ENCODE data around the gene RBM47.
A peak's percentile ranks its signal among the peaks of the same experiment; 100 is the strongest.

Gene RBM47

DNA sequence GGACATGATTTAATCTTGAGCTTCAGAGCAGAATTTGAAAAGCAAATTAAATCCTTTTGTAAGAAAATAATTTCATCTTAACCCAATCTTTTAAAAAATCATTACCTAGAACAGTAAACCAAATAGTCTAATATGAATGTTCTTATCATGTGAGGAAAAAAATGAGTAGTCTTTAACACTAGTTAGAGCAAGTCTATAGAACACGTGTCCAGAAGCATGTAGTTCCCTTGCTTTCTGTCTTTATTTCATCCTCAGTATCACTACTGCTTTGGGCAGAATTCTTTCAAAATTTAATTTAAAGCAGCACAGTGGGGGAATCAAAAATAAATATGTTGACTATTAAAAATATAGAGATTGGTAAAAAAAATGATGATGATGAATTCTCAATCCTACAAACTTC, 2.1 kb downstream of the RBM47 start:
- no peak for DNase-seq

DNA sequence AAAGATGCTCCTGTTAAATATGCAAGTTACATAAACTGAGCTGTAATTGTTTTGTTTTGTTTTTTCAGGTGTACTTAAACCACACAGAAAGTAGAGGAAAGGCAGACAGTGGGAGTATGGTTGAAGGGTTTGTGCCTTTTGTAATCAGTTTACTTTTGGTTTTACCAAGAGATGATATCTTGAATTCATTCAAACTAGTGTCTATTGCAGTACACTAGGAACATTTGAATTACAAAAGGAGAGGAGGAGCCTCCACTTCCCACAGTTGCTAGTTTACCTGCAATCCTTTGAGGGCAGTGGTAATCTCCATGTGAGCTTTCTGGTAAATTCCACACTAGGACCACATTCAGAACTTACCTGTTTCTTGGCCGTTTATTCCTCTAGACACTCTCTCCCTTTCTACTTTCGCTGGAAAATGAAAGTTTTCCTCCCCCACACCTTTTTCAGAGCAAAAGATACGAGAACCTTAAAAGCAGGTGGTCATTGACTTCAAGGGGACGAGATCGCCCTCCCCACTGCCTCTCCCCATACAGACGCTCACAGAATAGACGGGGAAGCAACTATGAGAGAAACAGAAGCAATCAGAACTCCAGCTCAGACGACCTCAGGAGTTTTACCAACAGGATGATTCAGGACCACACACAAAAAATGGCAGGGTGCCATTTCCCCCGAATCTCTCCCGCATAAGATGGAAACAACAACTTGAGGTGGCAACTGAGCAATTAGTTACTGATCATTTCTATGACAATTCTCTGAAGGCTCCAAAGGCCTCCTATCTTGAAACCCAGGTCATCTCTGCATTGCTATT, 3.3 kb downstream of the RBM47 start:
- DNase-seq = peak; percentile 31

DNA sequence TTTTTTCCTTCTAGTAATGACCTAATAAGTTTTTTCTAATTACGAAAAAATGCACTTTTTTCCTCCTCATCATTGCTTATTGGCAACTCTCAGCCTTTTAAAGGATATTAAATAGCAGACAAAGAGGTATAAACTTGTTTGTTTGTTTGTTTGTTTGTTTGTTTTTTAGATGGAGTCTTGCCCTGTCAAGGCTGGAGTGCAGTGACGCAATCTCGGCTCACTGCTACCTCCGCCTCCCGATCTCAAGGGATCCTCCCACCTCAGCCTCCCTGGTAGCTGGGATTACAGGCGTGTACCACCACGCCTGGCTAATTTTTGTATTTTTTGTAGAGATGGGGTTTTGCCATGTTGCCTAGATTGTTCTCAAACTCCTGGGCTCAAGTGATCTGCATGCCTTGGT, 6.0 kb downstream of the RBM47 start:
- DNase-seq = no peak

DNA sequence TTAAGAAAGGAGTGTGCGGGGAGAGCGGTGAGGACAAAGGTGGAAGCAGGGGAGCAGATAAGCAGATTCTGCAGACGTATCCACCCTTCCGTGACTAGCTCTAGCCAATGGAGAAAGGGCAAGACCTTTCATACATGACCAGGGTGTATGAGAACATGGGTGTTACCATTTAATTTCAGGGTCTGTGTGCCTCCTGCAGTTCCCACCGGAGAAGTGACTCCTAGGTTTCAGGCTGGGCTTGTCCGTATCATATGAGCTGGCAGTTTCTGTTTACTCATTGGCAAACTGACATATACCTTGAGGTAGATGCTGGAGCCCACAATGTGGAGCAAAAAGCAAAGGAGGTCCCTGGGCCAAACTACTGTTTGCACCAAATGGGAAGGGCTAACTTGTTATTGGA, 6.8 kb downstream of the RBM47 start:
- no peak for DNase-seq

DNA sequence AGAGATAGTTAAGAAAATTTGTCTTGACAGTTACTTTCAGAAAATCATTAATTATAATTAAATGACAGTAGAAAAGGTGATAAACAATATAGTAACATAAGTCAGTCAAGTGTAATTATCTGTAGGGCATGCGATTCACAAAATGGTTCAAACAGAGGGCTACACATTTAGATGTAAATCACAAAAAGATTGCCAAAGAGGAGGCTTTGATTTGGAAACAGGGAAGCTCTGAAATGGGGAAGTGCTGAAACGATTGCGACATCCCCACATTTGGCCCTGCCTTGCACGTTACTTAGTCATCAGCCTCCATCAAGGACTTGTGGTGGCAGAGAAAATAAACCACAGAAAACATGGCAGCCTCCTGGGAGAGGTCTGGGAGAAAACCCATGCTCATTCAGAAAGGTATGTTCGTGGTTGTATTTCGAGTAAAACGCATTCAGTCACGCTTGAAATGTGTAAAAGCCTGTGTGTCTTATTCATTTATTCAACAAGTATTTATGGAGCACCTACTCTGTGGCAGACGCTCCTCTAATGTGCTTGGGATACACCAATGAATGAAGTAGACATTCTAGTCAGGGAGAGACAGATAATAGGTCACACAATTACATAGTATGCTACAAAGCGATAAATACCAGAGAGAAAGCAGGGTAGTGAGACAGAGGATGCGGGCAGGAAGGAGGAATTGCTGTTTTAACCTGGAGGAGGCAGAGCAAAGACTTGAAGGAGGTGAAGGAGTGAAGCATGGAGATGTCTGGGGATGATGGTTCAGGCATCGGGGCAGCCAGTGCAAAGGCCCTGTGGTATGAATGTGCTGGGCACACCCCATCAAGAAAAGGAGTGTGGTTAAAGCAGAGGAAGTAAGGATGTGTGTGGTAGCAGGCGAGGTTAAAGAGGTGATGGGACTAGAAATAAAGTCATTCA, 7.8 kb downstream of the RBM47 start:
- DNase-seq = no peak

DNA sequence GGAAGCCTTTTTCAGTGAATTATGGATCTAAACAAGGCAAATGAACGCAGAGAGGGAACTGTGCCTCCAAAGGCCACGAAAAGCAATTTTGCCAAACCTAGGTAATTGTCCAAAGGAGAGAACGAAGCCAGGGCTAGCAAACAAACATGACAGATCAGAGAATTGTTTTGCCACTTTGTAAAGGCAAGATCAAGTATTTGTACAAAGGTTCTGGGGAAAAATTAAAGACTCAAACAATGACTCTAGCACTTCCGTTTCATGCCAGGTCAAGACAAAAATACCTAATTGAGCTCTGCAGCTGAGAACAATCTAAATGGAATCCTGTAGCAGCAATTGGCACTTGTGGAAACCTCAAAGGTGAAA, 8.5 kb downstream of the RBM47 start:
- no peak for DNase-seq

DNA sequence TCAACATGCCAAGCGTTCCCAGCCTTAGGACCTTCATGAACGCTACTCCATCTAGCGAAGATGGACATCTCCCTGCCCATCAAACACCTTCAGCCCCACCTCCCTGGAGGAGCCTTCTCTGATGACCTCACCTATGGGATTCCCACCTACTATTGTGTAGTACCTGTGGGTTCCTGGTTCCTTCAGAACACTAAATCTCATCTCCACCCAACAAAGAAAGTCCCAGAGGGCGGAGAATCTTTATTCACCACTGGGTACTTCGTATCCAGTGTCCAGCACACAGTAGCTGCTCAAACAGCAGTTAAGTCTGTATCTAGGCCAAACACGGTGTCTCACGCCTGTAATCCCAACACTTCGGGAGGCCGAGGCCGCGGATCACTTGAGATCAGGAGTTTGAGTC, 10.1 kb downstream of the RBM47 start:
- no peak for DNase-seq

DNA sequence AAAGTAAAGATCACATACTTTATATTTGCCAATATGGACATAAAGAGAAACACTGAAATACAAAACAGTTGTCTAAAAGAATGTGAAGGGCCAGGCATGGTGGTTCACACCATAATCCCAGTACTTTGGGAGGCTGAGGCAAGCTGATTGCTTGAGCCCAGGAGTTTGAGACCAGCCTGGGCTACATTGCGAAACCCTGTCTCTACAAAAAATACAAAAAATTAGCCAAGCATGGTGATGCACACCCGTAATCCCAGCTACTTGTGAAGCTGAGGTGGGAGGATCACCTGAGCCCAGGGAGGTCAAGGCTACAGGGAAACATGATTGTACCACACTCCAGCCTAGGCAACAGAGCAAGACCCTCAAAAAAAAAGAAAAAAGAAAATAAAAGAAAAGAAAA, 11.8 kb downstream of the RBM47 start:
- DNase-seq = no peak

DNA sequence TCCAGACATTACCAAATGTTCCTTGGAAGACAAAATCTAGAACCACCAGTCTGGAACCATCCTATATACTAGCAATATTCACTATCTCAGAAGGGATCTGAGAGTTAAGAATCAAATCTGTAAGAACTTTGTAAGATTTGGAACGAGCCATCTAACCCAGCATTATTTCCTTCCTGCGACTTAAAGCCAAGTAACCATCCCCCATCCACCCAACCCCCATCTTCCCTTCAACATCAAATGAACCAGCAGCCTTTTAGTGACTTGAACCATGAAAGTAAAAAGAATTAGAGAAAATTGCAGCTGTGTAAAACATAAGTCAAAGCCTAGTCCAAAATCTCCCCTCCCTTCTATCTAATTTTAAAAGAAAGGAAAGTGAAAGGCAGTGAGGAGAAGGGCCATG, 15.6 kb downstream of the RBM47 start:
- DNase-seq = no peak

DNA sequence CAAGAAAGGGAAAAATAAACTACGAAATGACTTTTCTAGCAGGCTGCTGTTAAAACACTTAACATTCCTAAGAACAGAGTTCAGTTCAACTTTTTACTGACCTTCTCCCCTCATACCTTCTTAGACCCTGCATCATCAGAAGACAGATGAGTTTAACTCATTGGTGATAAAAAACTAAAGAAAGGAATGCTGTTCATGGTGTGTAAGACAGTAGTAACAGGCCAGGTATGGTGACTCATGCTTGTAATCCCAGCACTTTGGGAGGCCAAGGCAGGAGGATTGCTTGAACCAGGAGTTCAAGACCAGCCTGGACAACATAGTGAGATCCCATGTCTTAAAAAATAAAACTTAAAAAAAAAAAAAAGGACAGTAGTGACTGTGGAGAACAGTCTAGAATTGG, 16.2 kb downstream of the RBM47 start:
- no peak for DNase-seq

DNA sequence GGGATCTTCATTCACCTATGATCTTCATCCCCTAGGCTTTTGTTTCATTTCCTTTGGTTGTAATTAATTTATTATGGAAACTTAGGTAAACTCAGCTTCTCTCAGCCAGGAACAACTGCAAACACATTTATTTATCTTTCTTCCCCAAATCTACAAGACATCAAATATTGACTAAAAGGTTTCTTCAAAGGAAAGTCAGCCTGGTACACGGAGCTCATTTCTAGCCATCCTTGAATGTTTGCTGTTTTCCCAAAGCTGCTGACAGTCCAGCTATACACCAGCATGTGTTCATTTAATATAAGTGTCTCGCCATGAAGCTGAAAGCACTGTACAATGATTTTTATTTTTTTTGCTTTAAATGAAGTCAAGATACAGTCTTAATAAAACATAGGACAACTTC, 16.8 kb downstream of the RBM47 start:
- no peak for DNase-seq

DNA sequence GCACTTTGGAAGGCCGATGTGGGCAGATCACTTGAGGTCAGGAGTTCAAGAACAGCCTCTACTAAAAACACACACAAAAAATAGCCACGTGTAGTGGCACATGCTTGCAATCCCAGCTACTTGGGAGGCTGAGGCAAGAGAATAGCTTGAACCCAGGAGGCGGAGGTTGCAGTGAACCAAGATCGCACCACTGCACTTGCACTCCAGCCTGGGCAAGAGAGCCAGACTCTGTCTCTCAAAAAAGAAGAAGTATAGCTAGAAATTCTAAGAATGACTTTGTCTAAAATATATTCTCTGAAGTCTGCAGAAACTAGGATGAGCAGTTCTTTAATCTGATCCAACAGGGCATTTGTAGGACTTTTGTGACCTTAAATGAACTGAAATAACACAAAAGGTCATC, 17.4 kb downstream of the RBM47 start:
- DNase-seq = no peak

DNA sequence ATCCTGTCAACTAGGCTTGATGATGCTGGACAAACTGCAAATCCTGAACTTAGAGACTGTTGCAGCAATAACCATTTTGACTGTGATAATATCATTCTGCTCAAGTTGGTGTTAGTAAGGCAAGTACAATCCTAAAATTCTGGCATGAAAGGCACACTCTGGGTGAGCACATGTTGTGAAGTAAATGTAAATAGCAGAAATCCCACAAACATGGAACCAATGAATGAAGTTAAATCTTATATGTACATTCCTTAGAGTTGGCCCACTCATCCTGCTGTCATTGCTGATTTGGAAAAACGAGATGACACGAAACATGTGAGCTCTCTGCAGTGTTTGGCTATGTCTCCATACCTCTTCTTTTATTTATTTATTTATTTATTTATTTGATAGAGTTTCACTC, 21.0 kb downstream of the RBM47 start:
- no peak for DNase-seq

DNA sequence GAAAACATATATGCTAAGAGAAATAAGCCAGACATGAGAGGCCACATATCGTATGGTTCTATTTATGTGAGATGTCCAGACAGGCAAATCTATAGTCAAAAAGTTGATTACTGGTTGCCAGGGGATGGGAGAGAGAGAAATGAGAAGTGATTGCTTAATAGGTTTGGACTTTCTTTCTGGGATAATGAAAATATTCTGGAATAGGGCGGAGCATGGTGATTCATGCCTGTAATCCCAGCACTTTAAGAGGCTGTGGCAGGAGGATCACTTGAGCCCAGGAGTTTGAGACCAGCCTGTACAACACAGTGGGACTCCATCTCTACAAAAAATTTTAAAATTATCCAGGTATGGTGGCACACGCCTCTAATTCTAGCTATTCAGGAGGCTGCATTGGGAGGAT, 22.4 kb downstream of the RBM47 start:
- no peak for DNase-seq

DNA sequence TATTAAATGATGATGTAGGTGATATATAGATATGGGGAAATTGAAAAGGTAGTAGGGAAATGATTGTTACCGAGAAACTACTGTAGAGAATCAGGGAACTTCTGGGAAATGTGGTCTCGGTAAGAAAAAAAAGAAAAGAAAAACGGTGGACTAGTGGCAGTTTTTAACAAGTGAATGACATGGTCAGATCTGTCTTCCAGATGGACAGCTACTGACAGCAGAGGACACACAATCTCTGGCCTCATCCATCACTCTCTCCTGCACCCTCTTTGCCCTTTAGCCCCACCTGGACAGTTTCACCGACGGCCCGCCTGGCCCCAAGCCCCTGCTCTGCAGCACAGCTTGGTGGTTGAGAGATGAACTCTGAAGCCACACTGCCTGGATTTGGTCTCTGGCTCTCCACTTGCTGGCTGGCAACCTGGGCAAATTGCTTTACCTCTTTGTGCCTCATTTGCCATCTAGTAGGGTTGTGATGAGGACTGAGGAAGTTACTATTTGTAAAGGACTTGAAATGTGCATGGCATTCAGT, 23.4 kb downstream of the RBM47 start:
- no peak for DNase-seq

DNA sequence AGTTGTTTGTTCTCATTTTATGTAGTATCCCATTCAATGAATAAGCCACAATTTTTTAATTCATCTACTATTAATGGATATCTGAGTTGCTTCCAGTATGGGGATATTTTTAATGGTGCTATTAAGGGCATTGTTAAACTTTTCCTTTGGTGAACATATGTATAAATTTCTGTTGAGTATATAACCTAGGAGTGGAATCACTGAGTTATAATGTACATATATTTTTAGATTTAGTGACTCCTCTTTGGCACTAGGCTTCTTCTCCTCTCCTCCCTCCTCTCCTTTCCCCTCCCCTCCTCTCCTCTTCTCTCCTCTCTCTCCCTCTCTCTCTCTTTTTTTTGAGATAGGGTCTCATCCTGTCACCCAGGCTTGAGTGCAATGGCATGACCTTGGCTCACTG, 26.4 kb downstream of the RBM47 start:
- DNase-seq = no peak

DNA sequence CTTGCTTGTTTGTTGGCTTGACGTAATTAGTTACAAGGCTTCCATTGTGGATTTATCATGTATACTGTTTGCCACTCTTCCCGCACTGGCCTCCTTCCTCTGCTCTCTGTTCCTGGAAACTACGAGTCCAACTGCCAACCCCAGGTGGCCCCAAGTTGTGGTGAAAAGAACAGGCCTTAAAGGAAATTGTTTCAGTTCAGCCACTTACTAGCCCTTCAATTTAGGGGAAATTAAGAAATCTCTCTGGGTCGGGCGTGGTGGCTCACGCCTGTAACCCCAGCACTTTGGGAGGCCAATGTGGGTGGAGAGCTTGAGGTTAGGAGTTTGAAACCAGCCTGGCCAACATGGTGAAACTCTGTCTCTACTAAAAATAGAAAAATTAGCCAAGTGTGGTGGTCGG, 28.0 kb downstream of the RBM47 start:
- no peak for DNase-seq

DNA sequence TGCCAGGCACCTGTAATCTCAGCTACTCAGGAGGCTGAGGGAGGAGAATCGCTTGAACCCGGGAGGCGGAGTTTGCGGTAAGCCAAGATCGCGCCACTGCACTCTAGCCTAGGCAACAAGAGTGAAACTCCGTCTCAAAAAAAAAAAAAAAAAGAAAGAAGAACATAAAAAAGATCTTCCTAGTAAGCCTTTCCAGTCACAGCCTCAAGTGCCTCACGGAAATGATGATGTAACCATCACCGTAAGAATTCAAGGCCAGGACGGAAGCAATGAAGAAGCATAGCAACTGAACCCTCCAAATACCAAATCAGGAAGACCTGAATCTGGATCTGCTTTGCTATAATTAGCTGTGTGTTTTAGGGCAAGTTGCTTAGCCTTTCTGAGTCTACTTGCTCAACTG, 28.8 kb downstream of the RBM47 start:
- DNase-seq = no peak

DNA sequence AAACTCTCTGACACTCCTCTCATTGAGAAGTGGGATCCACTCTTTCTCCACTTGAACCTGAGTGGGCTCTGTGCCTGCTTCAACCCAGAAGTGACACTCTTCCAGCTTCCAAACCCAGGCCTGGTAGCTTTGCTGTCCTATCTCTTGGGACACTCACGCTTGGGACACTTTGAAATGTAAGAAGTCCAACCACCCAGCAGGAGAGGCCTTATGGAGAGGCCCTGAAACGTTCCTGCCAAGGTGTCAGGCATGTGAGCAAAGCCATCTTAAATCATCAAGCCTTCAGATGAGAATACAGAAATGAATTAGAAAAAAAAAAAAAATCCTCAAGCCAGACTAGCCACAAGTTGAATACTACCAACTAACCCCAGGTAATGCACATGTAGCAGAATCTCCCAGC, 30.2 kb downstream of the RBM47 start:
- no peak for DNase-seq

DNA sequence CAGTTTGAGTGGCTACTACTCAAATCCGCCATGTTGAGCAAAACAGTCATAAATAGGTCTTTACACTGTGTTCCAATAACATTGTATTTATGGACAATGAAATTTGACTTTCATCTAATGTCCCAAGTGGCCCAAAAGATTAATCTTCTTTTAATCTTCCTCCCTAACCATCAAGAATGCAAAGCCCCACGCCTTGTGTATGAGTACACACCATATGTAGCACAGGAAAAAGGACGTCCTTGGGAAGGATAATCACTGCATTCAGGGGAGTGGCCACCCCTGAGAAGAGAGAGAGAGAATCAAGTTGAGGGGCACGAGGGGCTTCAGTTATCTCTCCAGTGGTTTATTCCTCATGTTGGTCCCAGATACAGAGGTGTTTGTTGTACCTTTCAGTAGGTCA, 33.1 kb downstream of the RBM47 start:
- DNase-seq = no peak

DNA sequence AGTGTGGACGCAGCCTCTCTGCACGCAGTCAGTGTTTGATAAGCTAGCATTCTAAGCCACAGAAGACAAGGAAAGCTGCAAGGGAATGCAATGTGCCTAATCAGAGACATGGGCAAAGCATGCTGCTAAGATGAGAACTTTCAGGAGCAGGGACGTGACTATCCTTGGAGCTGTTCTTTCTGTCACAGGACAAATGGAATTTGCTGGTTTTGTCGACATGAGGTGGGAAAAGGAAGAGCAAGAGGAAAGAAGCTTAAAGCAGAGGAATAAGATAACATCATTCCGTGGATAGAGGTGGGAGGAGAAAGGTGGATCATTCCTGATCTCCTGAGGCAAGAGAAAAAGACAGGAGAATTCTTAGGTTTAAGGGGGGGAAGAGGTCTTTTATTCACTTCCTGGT, 33.7 kb downstream of the RBM47 start:
- DNase-seq = no peak

DNA sequence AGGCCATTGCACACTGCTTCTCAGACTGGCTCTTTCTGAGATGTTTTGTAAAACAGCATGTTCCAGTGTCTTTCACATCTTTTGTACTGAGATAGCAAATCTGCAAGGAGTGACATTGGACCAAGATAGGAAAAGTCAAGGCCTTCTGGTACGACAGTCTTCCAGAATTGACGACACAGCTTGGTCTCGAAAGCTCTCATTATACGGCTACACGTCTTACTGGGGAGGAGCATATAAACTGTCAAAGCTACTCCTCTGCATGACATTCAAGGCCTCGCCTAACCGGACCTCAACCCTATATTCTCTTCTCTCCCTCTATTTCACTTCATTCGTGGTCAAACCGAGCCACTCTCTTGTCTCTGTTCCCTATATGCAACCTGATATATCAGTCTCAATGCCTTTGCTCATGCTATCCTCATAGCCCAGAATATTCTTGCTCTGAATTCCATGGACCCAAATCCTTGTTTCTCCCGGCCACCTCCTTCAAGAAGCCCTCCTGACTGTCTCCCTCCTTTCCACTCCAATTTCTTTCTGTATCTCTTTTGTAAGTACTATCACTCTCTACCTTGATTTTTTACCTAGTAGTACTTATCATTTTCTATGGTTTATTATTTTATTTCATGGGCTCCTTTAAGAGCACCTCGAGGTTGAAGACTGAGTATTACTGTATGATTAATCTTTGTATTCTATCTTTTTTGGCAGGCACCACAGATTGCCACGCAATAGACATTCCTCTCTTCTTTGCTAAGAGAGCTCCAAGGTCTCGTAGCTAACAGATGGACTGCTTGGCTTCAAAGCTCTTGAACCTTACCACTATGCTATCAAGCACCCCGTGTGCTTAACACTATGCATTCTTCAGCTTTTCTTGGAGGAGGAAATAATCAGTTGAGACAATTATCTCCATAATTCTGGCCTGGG, 35.1 kb downstream of the RBM47 start:
- no peak for DNase-seq

DNA sequence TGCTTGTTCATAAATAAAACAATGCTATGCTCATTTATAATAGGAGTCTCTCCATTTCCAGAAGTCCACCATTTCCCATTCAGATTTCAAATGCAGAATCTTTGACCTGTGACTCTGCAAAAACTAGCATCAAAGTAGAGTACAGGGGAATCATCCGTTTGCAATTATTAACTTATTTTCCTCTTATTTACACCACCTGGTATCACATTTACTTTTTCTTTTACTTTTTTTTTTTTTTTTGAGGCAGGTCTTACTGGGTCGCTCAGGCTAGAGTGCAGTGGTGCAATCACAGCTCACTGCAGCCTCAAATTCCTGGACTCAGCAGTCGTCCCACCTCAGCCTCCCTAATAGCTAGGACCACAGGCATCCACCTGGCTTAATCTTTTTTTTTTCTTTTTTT, 37.6 kb downstream of the RBM47 start:
- DNase-seq = no peak
